Measurements from ENCODE around the gene CSMD2. TPM values are rescaled to one million over a fixed set of nuclear protein-coding genes. Genes with fewer than 3 reads are reported as not detected.

CSMD2 gene
- total and polyA plus RNA-seq, 2 of the 8 experiments (the other 6 are each of a cell fraction or from before 2014, with no cell fraction given): 7.0 to 14.7 TPM

DNA sequence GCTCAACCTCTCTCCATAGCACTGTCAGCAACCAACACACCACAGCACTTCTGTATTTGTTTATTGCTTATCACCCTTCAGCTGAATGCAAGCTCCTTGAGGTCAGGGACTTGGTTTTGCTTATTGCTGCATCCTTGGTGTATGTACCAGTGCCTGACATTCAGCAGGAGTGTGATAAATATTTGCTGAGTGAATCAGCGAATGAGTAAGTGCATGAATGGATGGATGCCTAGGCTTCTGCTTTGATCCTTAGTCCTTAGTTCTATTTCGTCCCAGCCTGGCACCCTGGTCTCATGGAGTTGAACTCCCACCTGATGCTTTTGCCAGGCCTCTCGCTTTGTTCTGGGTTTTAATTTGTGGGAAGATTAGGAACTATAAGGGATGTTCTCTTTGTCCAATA is 604.4 kb downstream of the CSMD2 start (continued):
- TF ChIP-seq TAF7 (optimal IDR thresholded peaks at IDR 0.05; ENCODE audit: borderline replicate concordance, low read depth, low read length): no peak
- TF ChIP-seq TBP (IDR thresholded peaks at IDR 0.05; ENCODE audit: low read depth, low read length): no peak
- TF ChIP-seq RAD21 (IDR thresholded peaks at IDR 0.05 in 1 of 2, conservative IDR thresholded peaks at IDR 0.05 in 1 of 2; ENCODE audit: low read depth in 2 of 2, low read length in 2 of 2): no peak
- TF ChIP-seq, protein P1, sequence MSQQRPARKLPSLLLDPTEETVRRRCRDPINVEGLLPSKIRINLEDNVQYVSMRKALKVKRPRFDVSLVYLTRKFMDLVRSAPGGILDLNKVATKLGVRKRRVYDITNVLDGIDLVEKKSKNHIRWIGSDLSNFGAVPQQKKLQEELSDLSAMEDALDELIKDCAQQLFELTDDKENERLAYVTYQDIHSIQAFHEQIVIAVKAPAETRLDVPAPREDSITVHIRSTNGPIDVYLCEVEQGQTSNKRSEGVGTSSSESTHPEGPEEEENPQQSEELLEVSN (IDR thresholded peaks at IDR 0.05): no peak
- no peak for TF ChIP-seq GTF2F1 (IDR thresholded peaks at IDR 0.05; ENCODE audit: borderline replicate concordance, low read depth, low read length)
